Measurements from ENCODE around the gene CWC27.

- TF ChIP-seq CTCF (IDR thresholded peaks at IDR 0.05 in 8 of 11, conservative IDR thresholded peaks at IDR 0.05 in 3 of 11) (no peak), POLR2AphosphoS5 (IDR thresholded peaks at IDR 0.05) (no peak)
These were observed 17.6 kb downstream of the CWC27 start for GRCh38 chr5:64786372-64786771.

Data from spleen (tissue), 7 donors.